IPS-18a (cell line): ENCODE measurements around the gene SREBF2.

Experiments used
- H3K27ac ChIP-seq: one replicate; pipeline ENCODE4 v1.5.1; 2013; ENCODE audit warnings: low read length
- H3K27me3 ChIP-seq: one replicate; pipeline ENCODE4 v1.6.1; 2013; ENCODE audit warnings: mild to moderate bottlenecking, low read length; ENCODE audit not compliant: control insufficient read depth, insufficient read depth
- H3K36me3 ChIP-seq: one replicate; pipeline ENCODE4 v1.6.1; 2013; ENCODE audit warnings: low read depth, low read length; ENCODE audit not compliant: control insufficient read depth
- H3K4me1 ChIP-seq: one replicate; pipeline ENCODE4 v1.6.1; 2013; ENCODE audit warnings: low read depth, low read length; ENCODE audit not compliant: control insufficient read depth
- H3K4me3 ChIP-seq: one replicate; pipeline ENCODE4 v1.5.1; 2013; ENCODE audit warnings: low read length
- H3K9ac ChIP-seq: one replicate; pipeline ENCODE4 v1.6.1; 2013; ENCODE audit warnings: mild to moderate bottlenecking, low read length, moderate library complexity
- H3K9me3 ChIP-seq: one replicate; pipeline ENCODE4 v1.6.1; 2013; ENCODE audit warnings: low read depth, low read length; ENCODE audit not compliant: control insufficient read depth

SREBF2 gene

DNA sequence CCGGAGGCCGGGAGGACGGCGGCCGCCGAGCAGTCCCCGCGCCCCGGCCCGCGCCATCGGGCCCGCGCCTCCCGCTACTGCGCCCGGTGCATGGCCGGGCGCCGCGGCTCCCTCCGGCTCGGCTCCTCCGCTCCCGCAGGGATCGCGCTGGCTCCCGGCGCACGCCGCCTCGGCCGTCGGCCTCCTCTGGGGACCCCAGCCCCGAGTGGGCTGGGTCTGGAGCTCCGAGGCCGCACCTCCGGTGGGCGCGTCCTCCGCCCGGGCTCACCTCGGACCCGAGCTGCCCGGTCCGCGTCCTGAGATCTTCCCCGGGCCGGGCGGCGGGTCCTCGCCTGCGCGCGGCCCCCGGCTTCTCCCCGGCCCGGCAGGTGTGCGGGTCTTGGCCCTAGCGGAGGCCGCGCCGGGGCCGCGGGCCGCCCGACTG, 81.7 kb downstream of the SREBF2 start:
- Histone ChIP-seq H3K4me3 (no peak overlapping the region), H3K36me3 (no peaks in the 10 kb centered on the region), H3K9ac (no peak overlapping the region), H3K9me3 (no peaks in the 10 kb centered on the region), H3K27ac (no peak overlapping the region), H3K4me1 (no peaks in the 10 kb centered on the region), H3K27me3 (peaks cover 100% of the 10 kb centered on the region)

DNA sequence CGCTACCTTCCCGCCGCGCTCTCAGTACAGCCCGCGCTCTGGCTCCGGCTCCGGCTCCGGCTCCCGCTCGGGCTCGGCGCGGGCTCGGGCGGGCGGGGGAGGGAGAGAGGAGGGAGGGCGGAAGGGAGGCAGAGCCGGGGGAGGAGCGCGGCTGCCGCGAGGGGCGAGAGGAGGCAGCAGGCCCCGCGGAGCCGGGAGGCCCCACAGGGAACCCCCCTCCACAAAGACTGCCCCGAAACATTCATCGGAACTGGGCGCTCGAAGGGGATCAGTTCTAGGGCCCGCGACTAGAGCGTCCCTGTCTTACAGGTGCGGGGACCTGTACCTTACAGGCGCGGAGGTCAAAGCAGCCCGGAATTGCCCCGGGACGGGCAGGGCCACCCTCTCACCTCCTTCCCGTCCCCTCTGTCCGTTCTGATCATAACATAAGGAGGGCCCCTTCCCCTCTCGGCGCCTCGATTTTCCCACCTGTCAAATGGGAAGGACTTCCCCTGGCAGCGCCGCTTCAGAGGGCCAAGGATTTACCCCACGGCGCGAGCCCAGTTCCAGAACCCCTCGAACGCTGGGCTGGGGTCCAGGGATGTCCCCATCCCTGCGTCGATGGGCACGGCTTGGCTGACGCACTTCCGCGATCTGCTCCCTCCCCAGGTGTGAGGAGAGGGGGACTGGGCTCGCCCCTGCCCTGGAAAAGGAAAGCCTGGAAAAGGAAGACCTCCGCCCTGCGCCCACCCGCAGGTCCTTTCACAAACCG, 82.3 kb downstream of the SREBF2 start, which contains the start of gene SHISA8:
SHISA8 (minus strand) TSS at position 40 of the 751 bp plus-strand sequence. CDS start 407 bp downstream, outside the sequence.
- no peaks in the 10 kb centered on the region for H3K4me1 ChIP-seq
- H3K27me3 ChIP-seq = peaks cover 98% of the 10 kb centered on the region
- H3K9ac ChIP-seq = no peak within 1 kb of the TSS
- H3K27ac ChIP-seq = no peak within 1 kb of the TSS
- peak within 1 kb of the TSS; percentile 48 for H3K4me3 ChIP-seq
- no peaks in the 10 kb centered on the region for H3K36me3 ChIP-seq
- no peaks in the 10 kb centered on the region for H3K9me3 ChIP-seq

DNA sequence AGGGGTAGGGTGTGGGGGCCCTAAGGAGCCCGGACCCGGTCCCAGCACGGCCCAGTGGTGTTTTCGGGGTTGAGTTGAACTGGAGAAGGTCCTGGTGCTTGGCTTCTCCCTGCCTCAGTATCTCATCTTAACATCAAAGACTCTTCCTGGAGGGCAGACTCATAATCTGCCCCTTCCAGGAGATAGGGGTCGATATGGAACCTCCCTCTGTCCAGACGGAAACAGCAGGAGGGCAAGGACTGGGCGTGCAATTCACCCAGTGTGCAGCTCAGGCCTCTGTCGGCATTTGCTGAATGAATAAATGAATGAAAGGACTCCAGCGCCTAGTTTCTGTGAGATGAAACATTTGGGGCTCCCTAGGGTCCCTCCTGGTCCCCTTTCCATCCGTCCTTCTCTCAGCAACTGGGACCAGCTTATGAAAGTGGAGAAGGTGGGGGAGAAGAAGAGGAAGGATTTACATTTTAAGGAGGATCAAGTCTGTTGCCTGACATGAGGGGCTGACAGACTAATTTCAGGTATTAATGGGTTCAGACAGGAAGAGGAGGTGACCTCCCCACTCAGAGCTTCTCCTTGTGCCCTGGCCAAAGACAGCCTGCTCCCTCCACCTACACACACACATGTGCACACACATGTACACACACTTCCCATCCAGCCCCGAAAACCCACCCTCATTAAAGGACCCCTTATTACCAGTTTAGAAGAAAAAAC, 83.0 kb downstream of the SREBF2 start:
- no peaks in the 10 kb centered on the region for H3K36me3 ChIP-seq
- peaks cover 98% of the 10 kb centered on the region for H3K27me3 ChIP-seq
- no peaks in the 10 kb centered on the region for H3K9me3 ChIP-seq
- H3K27ac ChIP-seq = no peak overlapping the region
- no peaks in the 10 kb centered on the region for H3K4me1 ChIP-seq
- H3K4me3 ChIP-seq = peak overlapping the region; percentile 48
- no peak overlapping the region for H3K9ac ChIP-seq

DNA sequence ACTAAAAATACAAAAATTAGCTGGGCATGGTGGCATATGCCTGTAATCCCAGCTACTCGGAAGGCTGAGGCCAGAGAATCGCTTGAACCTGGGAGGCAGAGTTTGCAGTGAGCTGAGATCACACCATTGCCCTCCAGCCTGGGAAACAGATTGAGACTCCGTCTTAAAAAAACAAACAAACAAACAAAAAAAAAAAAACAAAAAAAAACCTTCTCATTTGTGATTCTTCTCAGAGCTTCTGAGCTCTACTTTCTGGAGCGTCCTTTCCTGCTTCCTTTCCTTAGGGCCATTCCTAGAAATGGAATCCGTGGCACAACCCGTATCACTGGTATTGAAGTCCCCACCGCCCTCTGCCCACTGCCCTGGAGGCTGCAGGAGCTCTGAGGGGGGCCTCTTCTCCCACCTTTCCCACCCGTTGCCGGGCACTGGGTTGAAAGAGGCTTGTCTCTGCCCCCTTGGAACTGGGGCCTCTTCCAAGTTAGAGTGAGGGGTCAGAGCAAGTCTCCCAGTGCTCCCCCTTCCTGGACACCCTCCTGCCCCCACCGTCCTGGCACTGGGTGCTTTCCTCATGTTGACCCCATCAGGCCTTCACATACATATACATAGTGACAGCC, 83.9 kb downstream of the SREBF2 start:
- Histone ChIP-seq H3K27ac (no peak overlapping the region), H3K36me3 (no peaks in the 10 kb centered on the region), H3K9ac (no peak overlapping the region), H3K9me3 (no peaks in the 10 kb centered on the region), H3K4me1 (no peaks in the 10 kb centered on the region), H3K27me3 (peaks cover 96% of the 10 kb centered on the region), H3K4me3 (no peak overlapping the region)

DNA sequence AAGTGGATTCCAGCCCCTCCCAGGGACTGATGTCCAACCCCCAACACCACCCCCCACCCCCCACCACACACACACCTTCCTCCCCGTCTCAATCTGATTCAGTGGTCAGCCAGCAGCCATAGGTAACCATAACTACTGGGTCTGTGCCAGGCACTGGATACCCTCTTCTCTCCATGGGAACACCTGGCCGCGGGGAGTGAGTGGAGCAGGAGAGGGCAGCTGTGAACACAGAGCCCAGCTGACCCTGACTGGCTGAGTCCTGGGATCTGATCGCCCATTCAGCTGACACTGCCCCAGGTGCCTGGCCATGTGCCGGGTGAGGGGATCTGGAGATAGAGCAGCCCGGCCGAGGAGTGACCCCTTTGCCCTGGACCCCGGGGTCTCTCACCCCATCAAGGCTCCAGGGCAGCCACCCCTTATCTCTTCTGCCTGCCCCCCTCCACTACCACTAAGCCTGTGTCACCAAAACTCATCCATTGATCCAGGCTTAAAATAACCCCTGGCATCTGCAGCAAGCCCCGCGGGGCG, 84.5 kb downstream of the SREBF2 start:
- H3K27me3 ChIP-seq = peaks cover 96% of the 10 kb centered on the region
- H3K9me3 ChIP-seq = no peaks in the 10 kb centered on the region
- H3K36me3 ChIP-seq = no peaks in the 10 kb centered on the region
- H3K9ac ChIP-seq = no peak overlapping the region
- no peaks in the 10 kb centered on the region for H3K4me1 ChIP-seq
- H3K27ac ChIP-seq = no peak overlapping the region
- H3K4me3 ChIP-seq = no peak overlapping the region

DNA sequence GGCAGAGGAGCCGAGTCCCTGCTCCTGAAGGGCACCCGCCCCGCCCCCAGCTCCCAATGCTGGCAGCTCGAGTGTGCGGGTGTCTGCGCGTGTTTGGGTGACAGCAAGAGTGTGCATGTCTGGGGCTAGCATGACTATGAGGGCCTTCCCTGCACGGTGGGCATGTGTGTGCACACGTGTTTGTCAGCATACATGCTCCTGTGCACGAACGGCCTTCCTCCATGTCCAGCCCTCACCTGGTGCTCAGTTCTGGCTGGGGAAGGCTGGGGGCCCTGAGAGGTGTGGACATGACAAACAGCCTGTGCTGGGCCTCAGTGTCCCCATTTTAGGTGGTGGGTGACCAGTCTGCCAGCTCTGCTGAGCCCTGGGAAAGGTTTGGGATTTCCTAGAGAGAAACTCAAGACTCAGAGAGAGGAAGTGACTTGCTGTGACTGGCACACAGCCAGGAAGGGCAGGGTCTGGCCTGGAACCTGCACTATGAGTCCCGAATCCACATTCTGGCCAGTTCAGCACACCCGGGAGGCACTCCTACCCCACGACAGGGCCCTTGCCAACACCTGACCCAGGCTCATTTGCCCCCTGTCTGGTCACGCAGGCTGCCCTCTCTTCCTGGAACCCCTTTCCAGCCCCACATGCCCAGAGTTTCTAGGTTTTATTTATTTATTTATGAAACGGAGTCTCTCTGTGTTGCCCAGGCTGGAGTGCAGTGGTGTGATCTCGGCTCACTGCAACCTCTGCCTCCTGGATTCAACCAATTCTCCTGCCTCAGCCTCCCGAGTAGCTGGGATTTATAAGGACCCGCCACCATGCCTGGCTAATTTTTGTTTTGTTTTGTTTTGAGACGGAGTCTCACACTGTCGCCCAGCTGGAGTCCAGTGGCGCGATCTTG, 85.2 kb downstream of the SREBF2 start:
- Histone ChIP-seq H3K4me1 (no peaks in the 10 kb centered on the region), H3K9ac (no peak overlapping the region), H3K9me3 (no peaks in the 10 kb centered on the region), H3K27me3 (peaks cover 95% of the 10 kb centered on the region), H3K27ac (no peak overlapping the region), H3K36me3 (no peaks in the 10 kb centered on the region), H3K4me3 (no peak overlapping the region)

DNA sequence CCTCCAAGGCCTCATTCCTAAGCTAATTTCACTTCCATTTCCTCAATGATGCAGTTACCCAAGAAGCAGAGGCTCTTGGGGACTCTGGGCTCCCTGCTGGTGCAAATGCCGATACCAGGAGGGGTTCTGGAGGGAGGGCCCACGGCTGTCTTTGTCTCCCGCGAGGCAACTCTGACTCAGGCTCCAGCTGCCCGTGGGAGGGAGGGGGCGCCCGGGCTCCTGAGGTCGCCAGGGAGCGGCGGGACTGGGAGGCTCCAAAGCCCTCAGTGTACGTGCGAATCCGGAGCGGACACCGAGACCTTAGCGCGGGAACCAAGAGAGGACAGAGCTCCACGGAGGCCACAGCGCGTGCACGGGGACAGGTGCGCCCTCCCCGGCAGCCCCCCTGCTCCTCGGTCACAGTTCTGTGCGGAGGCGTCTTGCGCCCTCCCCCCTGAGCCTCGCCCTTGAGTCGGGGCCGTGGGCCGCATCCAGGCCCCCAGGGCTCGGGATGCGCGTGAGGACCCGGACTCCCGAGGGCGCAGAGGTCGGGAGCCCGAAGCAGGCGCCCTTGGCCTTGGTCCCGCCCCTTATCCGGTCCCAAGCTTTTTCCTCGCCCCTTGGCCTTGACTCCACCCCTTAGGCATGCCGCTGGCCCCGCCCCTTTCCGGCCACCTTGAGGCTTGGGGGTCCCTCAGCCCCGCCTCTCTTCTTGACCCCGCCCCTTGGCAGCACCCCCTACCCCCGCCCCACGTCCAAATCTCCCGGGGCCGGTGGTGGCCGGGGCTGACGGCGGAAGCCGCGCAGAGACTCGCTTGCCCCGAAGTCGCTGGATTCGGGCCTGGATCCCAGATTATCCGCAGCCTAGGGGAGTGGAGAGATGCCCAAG, 86.7 kb downstream of the SREBF2 start:
- Histone ChIP-seq H3K9ac (peak overlapping the region; percentile 28), H3K9me3 (no peaks in the 10 kb centered on the region), H3K4me3 (peak overlapping the region; percentile 61), H3K27ac (no peak overlapping the region), H3K36me3 (no peaks in the 10 kb centered on the region), H3K27me3 (peaks cover 95% of the 10 kb centered on the region), H3K4me1 (no peaks in the 10 kb centered on the region)

DNA sequence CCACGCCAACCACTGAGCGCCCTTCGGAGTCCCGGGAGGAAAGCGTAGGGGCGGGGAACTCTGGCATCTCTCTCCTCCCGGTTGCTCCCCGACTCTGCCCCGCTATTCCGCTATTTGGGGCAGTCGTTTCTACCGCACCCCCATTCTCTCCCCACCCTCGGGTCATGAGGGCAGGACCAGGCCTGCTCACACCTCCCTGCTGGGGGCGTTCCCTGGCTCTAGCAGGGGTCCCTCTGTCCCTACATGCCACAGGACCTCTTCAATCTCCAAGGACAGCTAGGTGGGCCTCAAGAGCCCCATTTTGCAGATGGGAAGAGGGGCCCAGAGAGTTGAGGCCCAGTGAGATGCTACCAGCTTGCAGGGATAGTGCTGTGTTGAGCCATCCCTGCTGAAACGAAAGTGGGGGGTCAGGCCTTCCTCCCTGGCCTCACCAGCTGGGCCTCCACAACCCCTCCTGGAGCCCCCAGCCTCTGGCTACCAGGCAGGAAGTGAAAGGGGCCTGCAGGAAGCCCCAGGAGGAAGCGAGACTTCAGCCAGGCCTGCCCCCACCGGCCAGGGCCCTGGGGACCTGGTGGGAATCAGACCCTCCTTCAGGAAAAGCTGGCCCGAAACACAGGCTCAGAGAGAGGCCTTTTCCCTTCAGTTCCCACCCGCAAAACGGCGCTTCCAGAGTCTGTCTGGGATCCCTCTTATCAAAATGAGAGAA, 87.5 kb downstream of the SREBF2 start:
- peaks cover 95% of the 10 kb centered on the region for H3K27me3 ChIP-seq
- H3K27ac ChIP-seq = no peak overlapping the region
- H3K4me3 ChIP-seq = peak overlapping the region; percentile 61
- H3K9me3 ChIP-seq = no peaks in the 10 kb centered on the region
- H3K9ac ChIP-seq = no peak overlapping the region
- H3K4me1 ChIP-seq = peaks cover 4% of the 10 kb centered on the region
- no peaks in the 10 kb centered on the region for H3K36me3 ChIP-seq

DNA sequence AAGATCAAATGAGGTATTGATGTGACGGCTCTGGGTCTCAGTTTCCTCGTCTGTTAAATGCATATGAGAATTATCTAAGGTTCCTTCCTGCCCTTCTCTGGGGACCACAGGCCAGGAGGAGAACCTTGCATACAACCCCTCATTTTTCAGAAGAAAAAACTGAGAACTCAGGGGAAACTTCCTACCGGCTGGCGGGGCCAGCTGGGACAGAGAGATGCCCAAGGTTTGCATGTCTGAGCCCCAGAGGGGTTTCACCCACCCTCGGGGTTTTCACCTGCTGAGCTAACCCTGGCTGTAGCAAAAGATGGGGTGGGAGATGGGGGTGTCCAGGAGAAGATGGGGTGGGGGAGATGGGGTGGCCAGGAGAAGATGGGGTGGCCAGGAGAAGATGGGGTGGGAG, 89.4 kb downstream of the SREBF2 start:
- Histone ChIP-seq H3K36me3 (no peaks in the 10 kb centered on the region), H3K4me3 (no peak overlapping the region), H3K4me1 (peaks cover 6% of the 10 kb centered on the region), H3K27ac (no peak overlapping the region), H3K9ac (no peak overlapping the region), H3K9me3 (no peaks in the 10 kb centered on the region), H3K27me3 (peaks cover 95% of the 10 kb centered on the region)
